Measurements from ENCODE around the gene PGA4.
"Not testable (repeated sequence)": the region's sequence is repeated elsewhere in the genome, so short reads cannot be mapped to it uniquely, and the experiment has no call there.

Gene PGA4

DNA sequence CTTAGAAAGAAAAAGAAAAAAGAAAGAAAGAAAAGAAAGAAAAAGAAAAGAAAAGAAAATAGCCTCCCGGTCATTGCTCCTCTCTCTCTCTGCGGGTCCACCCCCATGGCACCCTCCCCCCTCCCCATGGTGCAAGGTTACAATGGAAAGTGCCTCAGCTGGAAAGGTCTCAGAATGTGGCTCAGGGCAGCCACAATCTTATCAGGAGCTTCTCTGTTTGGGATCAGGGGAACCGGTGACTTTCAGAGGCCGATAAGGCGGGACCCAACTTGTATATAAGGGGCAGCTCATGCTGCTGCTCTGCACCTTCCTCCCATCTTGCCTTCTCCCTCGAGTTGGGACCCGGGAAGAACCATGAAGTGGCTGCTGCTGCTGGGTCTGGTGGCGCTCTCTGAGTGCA, at the start of gene PGA4:
Gene PGA4 (plus strand): TSS at position 301 of the 400 bp plus-strand sequence. CDS start 54 bp downstream, at position 355.
- DNase-seq, H3K36me3 Mint-ChIP-seq, H3K4me3 Mint-ChIP-seq, H3K9me3 Mint-ChIP-seq, H3K27me3 Mint-ChIP-seq, CTCF ChIA-PET, H3K27ac Mint-ChIP-seq, H3K4me1 Mint-ChIP-seq: not testable (repeated sequence)

- CTCF ChIA-PET, result interaction anchor here (1.1 to 1.6 kb wide), 2 partner anchors 15 to 341 kb away, joined by 3 to 6 read pairs; no protein-coding TSS in a partner anchor
- Mint-ChIP-seq H3K4me1 (peaks cover 30% of the 10 kb centered on the region), H3K4me3 (no peak overlapping the region), H3K27ac (no peak overlapping the region), H3K9me3 (peaks cover 7% of the 10 kb centered on the region), H3K27me3 (peaks cover 40% of the 10 kb centered on the region), H3K36me3 (peaks cover 3% of the 10 kb centered on the region)
- no peak for DNase-seq
Measured at GRCh38 chr11:61172356-61172755, 49.8 kb upstream of the PGA4 start.

DNA sequence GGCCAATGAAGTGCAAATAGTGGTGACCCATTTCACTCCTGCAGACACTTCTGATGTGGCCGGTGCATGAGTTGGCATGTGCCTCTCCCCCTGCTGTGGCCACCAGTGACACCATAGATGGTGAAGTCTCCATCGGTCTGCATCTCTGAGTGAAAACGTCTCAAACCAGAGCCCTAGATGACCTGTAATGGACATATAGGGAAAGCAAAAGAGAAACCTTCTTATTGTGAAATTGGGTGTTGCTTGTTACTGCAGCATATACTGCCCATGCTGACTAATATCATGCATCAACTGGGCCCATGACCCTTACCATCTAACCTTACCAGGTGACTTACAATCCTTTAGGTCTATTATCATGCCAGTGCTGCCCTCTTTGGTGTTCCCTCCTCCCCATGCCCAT, 49.3 kb upstream of the PGA4 start:
- H3K4me3 Mint-ChIP-seq, result no peak overlapping the region
- H3K27ac Mint-ChIP-seq, result no peak overlapping the region
- peaks cover 24% of the 10 kb centered on the region for H3K4me1 Mint-ChIP-seq
- CTCF ChIA-PET, result interaction anchor here (1.1 to 1.6 kb wide), 2 partner anchors 15 to 342 kb away, joined by 3 to 6 read pairs; no protein-coding TSS in a partner anchor
- H3K36me3 Mint-ChIP-seq, result peaks cover 3% of the 10 kb centered on the region
- H3K27me3 Mint-ChIP-seq, result peaks cover 40% of the 10 kb centered on the region
- peaks cover 7% of the 10 kb centered on the region for H3K9me3 Mint-ChIP-seq
- no peak for DNase-seq

GRCh38 chr11:61173456-61173855, 48.7 kb upstream of the PGA4 start:
- DNase-seq, result no peak
- H3K9me3 Mint-ChIP-seq, result peaks cover 7% of the 10 kb centered on the region
- no peak overlapping the region for H3K27ac Mint-ChIP-seq
- peaks cover 20% of the 10 kb centered on the region for H3K4me1 Mint-ChIP-seq
- H3K4me3 Mint-ChIP-seq, result no peak overlapping the region
- peaks cover 3% of the 10 kb centered on the region for H3K36me3 Mint-ChIP-seq
- CTCF ChIA-PET, result interaction anchor here (1.1 to 1.8 kb wide), 2 partner anchors 286 to 343 kb away, joined by 3 to 5 read pairs; no protein-coding TSS in a partner anchor
- peaks cover 42% of the 10 kb centered on the region for H3K27me3 Mint-ChIP-seq

- Mint-ChIP-seq H3K9me3 (peaks cover 7% of the 10 kb centered on the region), H3K27ac (no peak overlapping the region), H3K27me3 (peaks cover 46% of the 10 kb centered on the region), H3K4me1 (peaks cover 15% of the 10 kb centered on the region), H3K36me3 (peaks cover 3% of the 10 kb centered on the region), H3K4me3 (no peak overlapping the region)
- no peak for DNase-seq
- CTCF ChIA-PET, result interaction anchor here (1.8 kb wide), 1 partner anchor 286 kb away, joined by 5 read pairs; no protein-coding TSS in a partner anchor
Measured at GRCh38 chr11:61174273-61174672, 47.9 kb upstream of the PGA4 start.

- H3K4me3 Mint-ChIP-seq, result no peak overlapping the region
- CTCF ChIA-PET, result interaction anchor here (0.7 to 1.8 kb wide), 3 partner anchors 12 to 409 kb away, joined by 3 to 5 read pairs (median 4); no protein-coding TSS in a partner anchor
- no peak for DNase-seq
- peaks cover 15% of the 10 kb centered on the region for H3K4me1 Mint-ChIP-seq
- peaks cover 7% of the 10 kb centered on the region for H3K9me3 Mint-ChIP-seq
- peaks cover 52% of the 10 kb centered on the region for H3K27me3 Mint-ChIP-seq
- no peak overlapping the region for H3K27ac Mint-ChIP-seq
- H3K36me3 Mint-ChIP-seq, result peaks cover 3% of the 10 kb centered on the region
Measured at GRCh38 chr11:61174949-61175348, 47.2 kb upstream of the PGA4 start.

DNA sequence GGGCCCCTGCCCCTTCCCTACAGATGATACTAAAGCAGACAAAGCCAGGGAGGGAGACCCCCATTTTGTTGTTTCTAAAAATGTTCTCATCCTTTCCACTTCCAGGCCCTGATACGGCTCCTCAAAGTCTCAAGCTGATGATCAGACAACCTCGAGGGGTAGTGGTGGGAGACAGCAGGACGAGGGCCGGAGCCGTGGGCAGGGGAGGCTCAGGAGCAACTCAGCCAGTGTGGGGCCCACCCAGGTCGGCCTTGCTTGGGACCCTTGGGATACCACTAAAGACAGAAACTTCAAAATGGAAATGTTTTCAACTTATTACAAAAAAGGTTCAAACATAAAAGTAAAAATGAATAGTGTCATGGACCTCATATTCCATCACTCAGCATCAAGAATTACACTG, 45.7 kb upstream of the PGA4 start:
- CTCF ChIA-PET, result interaction anchor here (0.7 to 3.3 kb wide), 2 partner anchors 11 to 18 kb away, joined by 3 to 17 read pairs; no protein-coding TSS in a partner anchor
- Mint-ChIP-seq H3K27ac (no peak overlapping the region), H3K36me3 (peaks cover 3% of the 10 kb centered on the region), H3K4me3 (no peak overlapping the region), H3K4me1 (peaks cover 15% of the 10 kb centered on the region), H3K27me3 (peaks cover 54% of the 10 kb centered on the region), H3K9me3 (peaks cover 7% of the 10 kb centered on the region)
- DNase-seq, result no peak

- H3K4me3 Mint-ChIP-seq, H3K4me1 Mint-ChIP-seq, H3K36me3 Mint-ChIP-seq, H3K9me3 Mint-ChIP-seq, DNase-seq, H3K27ac Mint-ChIP-seq: not testable (repeated sequence)
- CTCF ChIA-PET, result interaction anchor here (0.6 kb wide), 1 partner anchor 463 kb away, joined by 3 read pairs; no protein-coding TSS in a partner anchor
- H3K27me3 Mint-ChIP-seq, result peaks cover 41% of the 10 kb centered on the region
Measured at GRCh38 chr11:61180205-61180604, 41.9 kb upstream of the PGA4 start.

- Mint-ChIP-seq H3K9me3 (no peaks in the 10 kb centered on the region), H3K4me1 (no peaks in the 10 kb centered on the region), H3K4me3 (no peak overlapping the region), H3K27ac (no peak overlapping the region), H3K36me3 (no peaks in the 10 kb centered on the region), H3K27me3 (peaks cover 31% of the 10 kb centered on the region)
- CTCF ChIA-PET, result no interaction called here
- no peak for DNase-seq
Measured at GRCh38 chr11:61181489-61181888, 40.7 kb upstream of the PGA4 start.

- Mint-ChIP-seq H3K27me3 (peaks cover 22% of the 10 kb centered on the region), H3K36me3 (no peaks in the 10 kb centered on the region), H3K27ac (no peak overlapping the region), H3K4me3 (no peak overlapping the region), H3K4me1 (peaks cover 2% of the 10 kb centered on the region), H3K9me3 (no peaks in the 10 kb centered on the region)
- CTCF ChIA-PET, result interaction anchor here (1.0 to 7.2 kb wide), 2 partner anchors 102 to 352 kb away, joined by 3 to 65 read pairs; no protein-coding TSS in a partner anchor
- DNase-seq, result no peak
Measured at GRCh38 chr11:61183645-61184044, 38.5 kb upstream of the PGA4 start.

GRCh38 chr11:61186504-61186903, 35.6 kb upstream of the PGA4 start:
- Mint-ChIP-seq H3K27ac (no peak overlapping the region), H3K36me3 (no peaks in the 10 kb centered on the region), H3K27me3 (peaks cover 7% of the 10 kb centered on the region), H3K4me1 (peaks cover 2% of the 10 kb centered on the region), H3K9me3 (no peaks in the 10 kb centered on the region), H3K4me3 (no peak overlapping the region)
- CTCF ChIA-PET, result interaction anchor here (0.6 to 7.2 kb wide), 19 partner anchors 8 to 412 kb away, joined by 3 to 65 read pairs (median 4); no protein-coding TSS in a partner anchor
- DNase-seq, result no peak

DNA sequence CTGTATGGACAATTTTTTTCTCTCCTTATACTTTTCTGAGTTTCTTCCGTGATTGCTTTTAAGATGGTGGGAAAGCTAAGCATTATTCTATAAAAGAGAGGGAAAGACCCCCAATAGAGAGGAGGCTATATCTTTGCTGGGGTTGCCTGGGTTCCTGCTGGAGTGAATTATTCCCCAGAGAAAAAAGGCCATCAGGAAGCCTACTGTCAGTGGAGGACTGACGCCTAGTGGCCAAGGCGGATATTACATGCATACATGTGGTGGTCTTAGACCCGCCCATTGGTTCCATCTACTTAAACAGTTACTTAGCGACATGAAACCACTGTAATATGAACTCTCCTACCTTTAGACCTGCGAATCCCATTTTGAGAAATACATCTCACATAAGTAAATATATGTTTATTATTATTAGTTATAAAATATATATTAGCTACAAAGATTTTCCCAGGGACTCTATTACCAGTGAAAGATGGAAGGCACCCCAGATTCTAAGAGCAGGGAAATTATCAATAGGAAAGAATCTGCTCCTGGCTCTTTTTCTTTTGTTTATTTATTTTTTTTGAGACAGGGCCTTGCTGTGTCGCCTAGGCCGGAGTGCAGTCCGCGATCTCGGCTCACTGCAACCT, 34.5 kb upstream of the PGA4 start:
- DNase-seq, result peak; percentile 86
- CTCF ChIA-PET, result interaction anchor here (0.7 to 7.2 kb wide), 32 partner anchors 10 to 412 kb away, joined by 3 to 65 read pairs (median 4); partner anchors contain the start of genes CD6 and TMEM109
- H3K4me1 Mint-ChIP-seq, result peaks cover 2% of the 10 kb centered on the region
- H3K9me3 Mint-ChIP-seq, result no peaks in the 10 kb centered on the region
- no peaks in the 10 kb centered on the region for H3K36me3 Mint-ChIP-seq
- no peak overlapping the region for H3K27ac Mint-ChIP-seq
- no peak overlapping the region for H3K4me3 Mint-ChIP-seq
- peaks cover 7% of the 10 kb centered on the region for H3K27me3 Mint-ChIP-seq

- Mint-ChIP-seq H3K27me3 (peaks cover 15% of the 10 kb centered on the region), H3K27ac (no peak overlapping the region), H3K36me3 (no peaks in the 10 kb centered on the region), H3K9me3 (no peaks in the 10 kb centered on the region), H3K4me1 (peaks cover 2% of the 10 kb centered on the region), H3K4me3 (no peak overlapping the region)
- CTCF ChIA-PET, result interaction anchor here (7.2 kb wide), 1 partner anchor 358 kb away, joined by 65 read pairs; no protein-coding TSS in a partner anchor
- no peak for DNase-seq
Measured at GRCh38 chr11:61189933-61190332, 32.2 kb upstream of the PGA4 start.

- Mint-ChIP-seq H3K4me3 (no peak overlapping the region), H3K27me3 (peaks cover 22% of the 10 kb centered on the region), H3K36me3 (no peaks in the 10 kb centered on the region), H3K27ac (no peak overlapping the region), H3K9me3 (peaks cover 2% of the 10 kb centered on the region), H3K4me1 (no peaks in the 10 kb centered on the region)
- no peak for DNase-seq
- CTCF ChIA-PET, result no interaction called here
Measured at GRCh38 chr11:61193596-61193995, 28.6 kb upstream of the PGA4 start.

DNA sequence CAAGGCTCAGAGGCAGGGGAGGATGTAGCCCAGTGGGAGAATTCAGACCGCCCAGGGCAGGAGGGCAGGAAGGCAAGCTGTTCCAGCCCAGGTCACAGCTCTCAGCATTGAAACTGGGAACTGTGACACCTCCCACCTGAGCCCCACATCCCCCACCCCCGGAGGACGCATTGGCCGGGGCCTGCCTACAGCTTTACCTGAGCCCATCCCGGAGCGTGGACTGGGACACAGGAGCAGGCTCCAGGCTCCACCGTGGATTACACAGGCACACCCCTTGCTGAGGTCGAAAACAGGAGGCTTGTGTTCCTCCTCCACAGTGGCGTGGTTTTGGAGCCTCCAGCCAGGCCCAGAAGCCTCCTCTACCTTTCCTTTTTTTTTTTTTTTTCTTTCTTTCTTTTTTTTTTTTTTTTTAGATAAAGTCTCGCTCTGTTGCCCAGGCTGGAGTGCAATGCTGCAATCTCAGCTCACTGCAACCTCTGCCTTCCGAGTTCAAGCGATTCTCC, 27.9 kb upstream of the PGA4 start:
- peaks cover 25% of the 10 kb centered on the region for H3K27me3 Mint-ChIP-seq
- CTCF ChIA-PET, result no interaction called here
- no peaks in the 10 kb centered on the region for H3K36me3 Mint-ChIP-seq
- no peaks in the 10 kb centered on the region for H3K4me1 Mint-ChIP-seq
- DNase-seq, result no peak
- no peak overlapping the region for H3K4me3 Mint-ChIP-seq
- peaks cover 3% of the 10 kb centered on the region for H3K9me3 Mint-ChIP-seq
- no peak overlapping the region for H3K27ac Mint-ChIP-seq
